Testis (tissue), 2 donors: ENCODE data around the gene RP9.

Experiments
- CTCF ChIP-seq, 3 experiments: fragments of 450-650 bp in 2 of 3; fragments of 200-600 bp in 1 of 3; sonication (generic) in 1 of 3; IDR thresholded peaks; one replicate each; pipeline ENCODE4 v1.5.1; 2016 to 2019; ENCODE audit warnings: antibody characterized with exemption in 3 of 3, mild to moderate bottlenecking in 2 of 3, moderate library complexity in 1 of 3
- POLR2A ChIP-seq: fragments of 450-650 bp; IDR thresholded peaks from one replicate; pipeline ENCODE4 v1.6.1; 2017; ENCODE audit warnings: antibody characterized with exemption, mild to moderate bottlenecking, moderate library complexity

- TF ChIP-seq POLR2A (no peak), CTCF (IDR thresholded peaks at IDR 0.05) (no peak)
Observed at GRCh38 chr7:33079096-33079495, 30.1 kb downstream of the RP9 start.
